GM21737 (cell line): ENCODE measurements around the gene TLE1.
"Not testable (repeated sequence)": the region's sequence is repeated elsewhere in the genome, so short reads cannot be mapped to it uniquely, and the experiment has no call there.

Experiments
- ATAC-seq: cut with Tn5 transposase; IDR thresholded peaks from one replicate; pipeline ENCODE4 v1.9.1; 2021; ENCODE audit warnings: mild to moderate bottlenecking, moderate library complexity; ENCODE audit not compliant: unreplicated experiment

Gene TLE1

GRCh38 chr9:81601639-81602623, 87.4 kb downstream of the TLE1 start:
- ATAC-seq: no peak

- no peak for ATAC-seq
These were observed 88.7 kb downstream of the TLE1 start for GRCh38 chr9:81600631-81601030.

- no peak for ATAC-seq
These were observed 89.5 kb downstream of the TLE1 start for GRCh38 chr9:81599837-81600236.

- no peak for ATAC-seq
These were observed 90.5 kb downstream of the TLE1 start for GRCh38 chr9:81598811-81599210.

- no peak for ATAC-seq
These were observed 91.2 kb downstream of the TLE1 start for GRCh38 chr9:81598123-81598497.

GRCh38 chr9:81597419-81598122, 91.8 kb downstream of the TLE1 start:
- no peak for ATAC-seq

GRCh38 chr9:81596679-81597418, 92.5 kb downstream of the TLE1 start:
- no peak for ATAC-seq

- no peak for ATAC-seq
These were observed 93.3 kb downstream of the TLE1 start for GRCh38 chr9:81595887-81596543.

GRCh38 chr9:81595293-81595692, 94.1 kb downstream of the TLE1 start:
- ATAC-seq: not testable (repeated sequence)

- ATAC-seq: no peak
These were observed 94.9 kb downstream of the TLE1 start for GRCh38 chr9:81594415-81594814.

GRCh38 chr9:81592887-81593266, 96.5 kb downstream of the TLE1 start:
- no peak for ATAC-seq

- no peak for ATAC-seq
These were observed 97.6 kb downstream of the TLE1 start for GRCh38 chr9:81591791-81592190.

GRCh38 chr9:81590688-81591087, 98.7 kb downstream of the TLE1 start:
- no peak for ATAC-seq

- ATAC-seq: no peak
These were observed 99.5 kb downstream of the TLE1 start for GRCh38 chr9:81589819-81590218.

- no peak for ATAC-seq
These were observed 100.0 kb downstream of the TLE1 start for GRCh38 chr9:81589392-81589791.

GRCh38 chr9:81588148-81588871, 101.0 kb downstream of the TLE1 start:
- ATAC-seq: no peak

GRCh38 chr9:81586786-81587185, 102.6 kb downstream of the TLE1 start:
- ATAC-seq: no peak

GRCh38 chr9:81585191-81585763, 104.1 kb downstream of the TLE1 start:
- ATAC-seq: no peak

- ATAC-seq: no peak
These were observed 105.2 kb downstream of the TLE1 start for GRCh38 chr9:81584099-81584498.

- ATAC-seq: no peak
These were observed 107.4 kb downstream of the TLE1 start for GRCh38 chr9:81581986-81582385.
